ENCODE data around the gene SEPHS1.

- TF ChIP-seq ZNF274 (IDR thresholded peaks at IDR 0.05; ENCODE audit: low read depth, low read length) = no peak
- no peak for TF ChIP-seq YY1 (IDR thresholded peaks at IDR 0.05; ENCODE audit: insufficient read depth, insufficient read length)
- no peak for TF ChIP-seq SUZ12 (IDR thresholded peaks at IDR 0.05; ENCODE audit: extremely low read depth, insufficient read depth, insufficient read length)
These were observed 27.7 kb upstream of the SEPHS1 start for GRCh38 chr10:13375791-13376190.
